ENCODE results near the gene FBXW7.
"Not testable (repeated sequence)": the region's sequence is repeated elsewhere in the genome, so short reads cannot be mapped to it uniquely, and the experiment has no call there.

FBXW7 gene, protein sequence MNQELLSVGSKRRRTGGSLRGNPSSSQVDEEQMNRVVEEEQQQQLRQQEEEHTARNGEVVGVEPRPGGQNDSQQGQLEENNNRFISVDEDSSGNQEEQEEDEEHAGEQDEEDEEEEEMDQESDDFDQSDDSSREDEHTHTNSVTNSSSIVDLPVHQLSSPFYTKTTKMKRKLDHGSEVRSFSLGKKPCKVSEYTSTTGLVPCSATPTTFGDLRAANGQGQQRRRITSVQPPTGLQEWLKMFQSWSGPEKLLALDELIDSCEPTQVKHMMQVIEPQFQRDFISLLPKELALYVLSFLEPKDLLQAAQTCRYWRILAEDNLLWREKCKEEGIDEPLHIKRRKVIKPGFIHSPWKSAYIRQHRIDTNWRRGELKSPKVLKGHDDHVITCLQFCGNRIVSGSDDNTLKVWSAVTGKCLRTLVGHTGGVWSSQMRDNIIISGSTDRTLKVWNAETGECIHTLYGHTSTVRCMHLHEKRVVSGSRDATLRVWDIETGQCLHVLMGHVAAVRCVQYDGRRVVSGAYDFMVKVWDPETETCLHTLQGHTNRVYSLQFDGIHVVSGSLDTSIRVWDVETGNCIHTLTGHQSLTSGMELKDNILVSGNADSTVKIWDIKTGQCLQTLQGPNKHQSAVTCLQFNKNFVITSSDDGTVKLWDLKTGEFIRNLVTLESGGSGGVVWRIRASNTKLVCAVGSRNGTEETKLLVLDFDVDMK

DNA sequence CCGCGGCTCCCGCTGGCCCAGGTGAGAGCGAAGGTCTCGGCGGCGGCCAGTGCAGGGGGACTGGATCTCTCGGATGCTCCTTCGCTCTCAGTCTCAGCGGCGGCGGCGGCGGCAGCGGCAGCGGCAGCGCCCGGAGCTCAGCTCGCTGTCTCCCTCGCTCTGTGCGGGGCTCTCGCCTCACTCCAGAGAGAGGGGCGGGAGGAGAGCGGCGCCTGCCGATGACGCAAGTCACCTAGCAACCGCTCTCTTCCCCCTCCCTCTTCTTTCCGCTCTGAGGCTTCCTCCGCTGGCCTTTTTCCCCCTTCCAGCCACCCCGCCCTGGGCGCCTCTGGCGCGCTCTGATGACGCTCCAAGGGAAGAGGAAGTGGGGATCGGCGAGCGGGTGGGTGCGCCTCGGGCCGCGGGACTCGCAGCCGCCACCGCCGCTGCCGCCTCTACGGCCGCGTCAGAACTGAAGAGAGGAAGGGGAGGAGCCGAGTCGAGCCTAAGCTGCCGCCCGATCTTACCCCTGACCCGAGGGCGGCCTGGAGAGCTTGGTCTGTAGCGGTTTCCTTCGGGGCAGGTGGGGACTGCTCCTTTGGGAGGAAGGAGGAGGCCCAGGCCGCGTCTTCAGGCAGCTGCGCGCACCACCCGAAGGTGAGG is at the start of gene FBXW7:
Gene FBXW7 (minus strand): TSS at position 190 of the 642 bp plus-strand sequence. CDS start 124,289 bp downstream, outside the sequence.
- peak; percentile 100 for DNase-seq (ENCODE audit: low read depth, low spot score)

DNA sequence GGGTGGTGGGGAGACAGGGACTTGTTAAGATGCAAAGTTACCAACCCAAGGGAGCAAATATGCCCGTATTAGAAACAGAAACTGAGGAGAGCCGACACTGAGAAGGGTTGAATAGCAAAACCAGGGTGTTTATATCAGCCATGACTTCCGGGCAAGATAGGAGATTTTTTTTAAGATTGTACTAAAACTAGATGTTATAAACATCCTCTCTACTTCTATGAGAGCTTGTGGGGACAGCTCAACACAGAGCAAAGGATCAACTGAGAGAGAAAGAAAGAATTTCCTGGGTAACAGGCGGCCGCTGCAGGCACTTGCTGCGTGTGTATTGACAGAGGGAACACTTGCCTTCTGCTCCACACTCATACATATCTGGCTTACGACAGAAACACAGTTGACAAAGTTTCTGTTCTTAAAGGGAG is 49.1 kb upstream of the FBXW7 start:
- DNase-seq (ENCODE audit: low read depth, low spot score) = no peak

DNA sequence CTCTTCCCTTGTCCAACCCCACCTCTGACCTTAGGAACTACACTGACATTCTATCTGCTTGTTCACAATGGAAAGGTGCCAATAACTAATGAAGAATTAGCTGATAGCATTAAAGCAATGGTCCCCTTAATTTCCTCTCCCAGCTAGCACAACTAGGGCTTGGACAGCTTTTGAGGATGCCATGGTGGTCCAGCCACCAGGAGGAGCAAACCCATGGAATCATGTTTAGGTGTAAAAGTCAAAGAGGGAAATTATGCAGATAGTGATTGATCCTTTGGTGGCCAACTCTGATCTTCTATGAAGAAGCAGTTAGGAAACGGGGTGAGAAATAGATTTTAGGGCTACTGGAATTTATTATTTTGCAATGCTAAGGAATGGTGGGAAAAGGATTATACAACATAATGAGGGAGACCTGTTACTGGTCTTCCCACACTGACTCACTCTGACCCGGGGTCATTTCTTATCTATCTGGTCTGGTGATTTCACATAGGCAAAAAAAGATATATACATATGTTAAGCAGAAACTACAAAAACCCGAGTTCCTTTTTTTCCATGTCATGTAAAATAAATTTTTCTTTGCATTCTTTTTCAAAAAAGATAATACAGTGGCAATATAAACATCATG is 45.8 kb upstream of the FBXW7 start:
- DNase-seq (ENCODE audit: low read depth, low spot score) = no peak

DNA sequence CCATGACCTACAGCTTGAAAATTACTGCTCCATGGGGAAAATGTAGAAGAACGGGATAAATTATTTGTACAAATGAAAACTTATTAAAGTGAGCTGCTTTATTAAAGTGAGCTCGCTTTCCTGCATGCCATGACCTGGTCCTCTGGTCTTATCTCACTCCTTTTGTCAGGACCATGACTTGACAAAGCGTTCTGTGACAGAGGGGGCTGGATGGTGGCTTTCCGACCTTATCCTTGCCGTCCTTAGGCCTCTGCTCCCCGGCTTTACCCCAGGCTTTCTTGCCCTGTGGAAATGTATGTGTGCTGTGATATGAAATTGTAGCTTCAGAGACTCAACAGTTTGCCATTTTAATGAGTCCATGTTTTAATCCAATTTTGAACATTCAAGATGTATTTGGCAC is 44.0 kb upstream of the FBXW7 start:
- DNase-seq (ENCODE audit: low read depth, low spot score) = no peak

DNA sequence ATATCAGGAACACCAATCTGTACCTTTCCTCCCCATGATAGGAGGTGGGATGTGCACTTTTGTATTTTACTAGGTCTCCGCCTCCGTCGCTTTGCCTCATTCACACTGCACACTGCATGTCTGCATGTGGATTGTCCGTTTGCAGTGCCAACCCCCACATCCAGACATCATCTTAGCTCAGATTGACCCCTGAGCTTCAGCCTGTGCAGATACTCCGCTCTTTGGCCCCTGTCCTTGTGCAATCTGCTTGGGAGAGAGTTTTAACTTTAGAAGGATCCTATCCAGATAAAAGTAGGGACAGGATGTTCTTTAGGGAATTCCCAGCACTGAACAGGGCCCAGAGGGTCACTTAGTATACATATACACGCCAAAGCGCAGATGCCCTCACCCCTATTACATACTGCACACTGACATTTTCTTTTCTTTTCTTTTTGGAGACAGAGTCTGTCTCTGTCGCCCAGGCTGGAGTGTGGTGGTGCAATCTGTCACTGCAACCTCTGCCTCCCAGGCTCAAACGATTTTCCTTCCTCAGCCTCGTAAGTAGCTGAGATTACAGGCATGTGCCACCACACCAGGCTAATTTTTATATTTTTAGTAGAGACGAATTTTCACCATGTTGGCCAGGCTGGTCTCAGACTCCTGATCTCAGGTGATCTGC is 43.3 kb upstream of the FBXW7 start:
- no peak for DNase-seq (ENCODE audit: low read depth, low spot score)

DNA sequence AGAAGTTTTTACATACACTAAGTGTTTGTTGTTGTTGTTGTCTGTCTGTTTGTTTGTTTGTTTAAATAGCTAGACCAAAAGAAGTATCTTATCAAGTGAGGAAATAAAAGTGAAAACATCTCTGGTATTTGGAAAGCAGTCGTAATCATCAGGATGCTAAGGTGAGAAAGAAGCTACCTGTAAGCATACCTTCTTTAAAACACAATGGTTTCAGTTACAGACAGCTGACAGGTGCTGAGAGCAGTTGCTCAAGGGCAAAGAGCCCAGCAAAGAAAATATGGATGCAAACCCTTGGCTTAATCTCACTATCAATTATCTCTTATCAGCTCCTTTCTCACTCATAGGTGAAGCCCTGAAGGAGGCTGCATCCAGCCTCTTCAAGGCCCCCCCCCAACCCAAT is 42.8 kb upstream of the FBXW7 start:
- no peak for DNase-seq (ENCODE audit: low read depth, low spot score)

DNA sequence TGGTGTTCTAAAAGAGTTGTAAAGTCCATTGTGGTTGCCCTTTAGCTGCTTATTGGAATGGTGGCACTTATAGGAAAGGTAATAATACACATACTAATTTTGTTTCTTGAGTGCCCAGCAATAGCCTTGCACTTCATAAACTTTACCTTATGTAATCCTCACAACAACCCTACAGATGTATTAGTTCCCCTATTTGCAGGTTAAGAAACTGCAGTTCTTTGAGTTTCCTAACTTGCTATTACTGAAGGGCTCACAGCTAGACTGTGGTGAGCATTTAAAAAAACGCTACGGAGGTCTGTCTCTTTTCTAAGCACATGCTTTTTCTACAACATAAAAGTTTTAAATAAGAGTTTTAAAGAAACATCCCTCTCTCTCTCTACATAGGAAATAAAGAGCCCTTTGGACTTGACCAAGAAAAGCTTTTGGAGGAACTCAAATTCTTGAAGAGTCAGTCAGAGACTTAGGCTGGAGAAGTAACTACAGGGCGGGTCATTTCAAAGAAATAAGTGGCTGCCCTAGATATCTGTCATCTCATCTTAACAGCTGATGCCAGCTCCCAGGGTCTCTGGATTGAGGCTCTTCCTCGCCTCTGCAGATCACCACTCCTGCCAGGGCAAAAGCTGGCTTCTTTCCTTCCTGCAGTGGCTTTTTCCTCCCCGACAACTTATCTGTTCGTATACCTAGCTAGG is 42.0 kb upstream of the FBXW7 start:
- DNase-seq (ENCODE audit: low read depth, low spot score) = no peak

DNA sequence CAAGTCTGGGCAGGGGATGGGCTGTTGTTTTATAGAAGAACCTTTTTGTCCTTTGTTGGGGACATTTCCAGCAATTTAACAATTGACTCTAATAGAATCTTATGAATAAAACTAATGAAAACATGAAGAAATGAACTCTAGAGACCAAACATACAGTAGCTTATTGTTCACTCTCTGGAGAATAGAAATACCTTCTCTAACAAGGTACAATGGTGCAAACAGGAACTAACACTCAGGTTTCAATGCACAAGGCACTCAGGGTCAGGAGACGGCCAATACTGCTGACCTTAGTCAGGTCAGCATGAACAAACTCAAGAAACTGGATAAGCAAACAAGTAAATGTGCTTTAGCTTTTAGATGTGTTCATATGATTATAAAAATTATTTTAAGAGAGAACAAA is 39.6 kb upstream of the FBXW7 start:
- DNase-seq (ENCODE audit: low read depth, low spot score) = no peak

DNA sequence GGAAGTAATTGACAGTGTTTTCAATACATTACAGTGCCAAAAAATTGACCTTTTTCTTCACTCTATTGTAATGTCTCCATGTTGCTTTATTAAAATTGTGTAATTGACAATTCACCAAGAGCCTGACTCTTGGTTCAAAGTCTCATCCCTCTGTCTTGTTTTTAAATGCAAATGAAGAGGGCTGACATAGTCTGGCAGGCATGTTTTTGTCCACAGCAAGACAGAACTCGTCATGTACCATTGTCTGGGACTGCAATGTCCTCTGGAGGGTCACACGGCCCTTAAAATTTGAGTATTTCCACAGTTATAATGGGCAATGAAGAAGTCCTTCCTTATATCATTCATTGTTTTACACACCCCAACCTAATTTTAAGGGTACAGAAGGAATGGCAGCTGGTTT is 38.0 kb upstream of the FBXW7 start:
- no peak for DNase-seq (ENCODE audit: low read depth, low spot score)

DNA sequence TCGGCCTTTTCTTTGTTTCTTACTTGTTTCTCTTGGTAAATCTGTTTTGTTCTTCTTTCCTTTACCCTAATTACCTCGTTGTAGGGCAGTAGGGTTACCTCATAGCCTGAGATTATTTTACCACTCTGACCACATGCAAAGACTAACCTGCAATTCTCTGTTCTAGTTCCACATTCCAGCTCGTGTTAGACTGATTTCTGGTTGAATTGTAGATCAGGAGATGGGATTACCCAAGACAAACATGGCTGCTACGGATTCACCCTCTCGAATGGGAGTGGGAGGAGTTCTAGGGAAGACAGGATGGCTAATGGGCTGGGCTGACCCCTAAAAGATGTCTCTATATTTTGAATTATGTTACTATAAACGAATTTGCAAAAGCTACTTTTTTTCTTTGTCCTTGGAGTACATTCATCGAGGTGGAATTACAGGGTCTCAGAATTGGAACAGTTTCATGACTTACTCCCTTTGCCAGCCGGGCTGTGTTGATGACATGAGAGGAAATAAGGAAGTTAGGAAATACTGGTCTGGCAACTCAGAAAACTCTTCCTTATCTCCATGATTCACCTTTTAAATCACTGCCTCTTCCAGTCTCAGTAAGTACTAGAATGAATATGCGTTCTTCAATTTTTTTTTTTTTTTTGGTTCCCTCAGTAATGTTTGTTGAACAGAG is 36.7 kb upstream of the FBXW7 start:
- no peak for DNase-seq (ENCODE audit: low read depth, low spot score)

DNA sequence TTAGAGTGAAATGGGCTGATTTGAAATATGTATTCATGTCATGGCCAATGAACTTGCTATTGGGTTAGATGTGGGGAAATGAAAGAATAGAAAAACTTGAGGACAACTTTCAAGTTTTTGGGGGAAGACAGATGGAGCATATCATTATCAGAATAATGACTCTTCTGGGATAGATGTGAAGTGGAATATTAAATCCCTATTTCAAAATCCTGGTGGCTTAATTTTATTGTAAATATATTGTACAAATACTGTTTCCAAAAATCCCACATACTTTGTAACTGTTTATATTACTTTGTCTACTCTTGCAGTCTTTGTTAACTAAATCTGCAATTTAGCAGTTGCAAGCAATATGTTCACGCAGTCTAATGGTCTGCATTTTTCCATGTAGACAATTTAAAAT is 35.9 kb upstream of the FBXW7 start:
- no peak for DNase-seq (ENCODE audit: low read depth, low spot score)

DNA sequence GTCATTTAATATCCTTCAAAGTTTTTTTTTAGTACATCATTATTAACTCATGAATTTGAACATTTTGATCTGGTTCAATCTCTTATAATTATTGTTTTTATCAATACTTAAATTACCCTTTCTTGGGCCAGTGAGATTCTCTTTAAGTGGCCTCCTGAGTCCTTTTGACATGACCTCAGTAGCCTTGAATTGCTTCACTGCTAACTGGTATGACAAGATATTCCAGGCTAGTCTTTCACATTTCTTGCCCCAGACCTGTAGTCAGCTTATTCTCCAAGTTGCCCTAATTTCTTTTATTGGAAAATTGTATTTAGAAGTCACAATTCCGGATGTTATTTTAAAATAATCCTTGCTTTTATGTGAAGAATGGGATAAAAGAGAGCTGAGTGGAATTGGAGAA is 35.4 kb upstream of the FBXW7 start:
- DNase-seq (ENCODE audit: low read depth, low spot score) = no peak

DNA sequence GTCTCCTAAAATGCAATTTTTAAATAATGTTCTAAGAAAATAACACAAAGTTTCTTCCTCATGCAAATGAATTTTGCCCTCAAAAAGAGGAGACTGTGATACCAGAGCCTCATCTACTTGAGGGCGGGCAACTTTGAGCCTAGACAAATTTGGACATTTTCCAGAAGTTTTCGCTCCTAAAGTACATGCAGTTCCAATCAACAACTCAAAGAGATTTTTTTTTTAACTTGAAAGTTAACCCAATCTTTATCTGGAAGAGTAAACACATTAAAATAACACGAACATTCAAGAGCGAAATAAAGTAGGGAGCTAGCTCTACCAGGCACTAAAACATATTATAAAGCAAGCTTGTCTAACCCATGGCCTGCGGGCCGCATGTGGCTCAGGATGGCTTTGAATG is 29.4 kb upstream of the FBXW7 start:
- DNase-seq (ENCODE audit: low read depth, low spot score) = no peak

DNA sequence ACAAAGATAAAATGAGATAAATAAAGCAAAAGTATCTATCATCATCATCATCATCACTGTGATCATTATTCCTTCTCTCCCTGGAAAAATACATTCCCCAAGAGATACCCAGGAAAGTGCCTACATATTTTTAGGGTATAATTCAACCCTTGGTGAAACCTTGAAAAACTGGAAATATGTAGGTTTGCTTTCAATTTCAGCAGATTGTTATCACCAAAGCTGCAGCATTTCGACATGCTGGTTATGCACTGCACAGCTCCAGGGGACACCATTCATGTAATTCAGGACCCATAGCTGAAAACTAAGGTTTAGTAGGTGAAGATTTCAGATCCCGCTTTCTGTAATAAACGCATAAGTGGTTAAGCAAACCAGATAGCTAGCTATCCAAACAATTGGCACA is 28.4 kb upstream of the FBXW7 start:
- no peak for DNase-seq (ENCODE audit: low read depth, low spot score)

DNA sequence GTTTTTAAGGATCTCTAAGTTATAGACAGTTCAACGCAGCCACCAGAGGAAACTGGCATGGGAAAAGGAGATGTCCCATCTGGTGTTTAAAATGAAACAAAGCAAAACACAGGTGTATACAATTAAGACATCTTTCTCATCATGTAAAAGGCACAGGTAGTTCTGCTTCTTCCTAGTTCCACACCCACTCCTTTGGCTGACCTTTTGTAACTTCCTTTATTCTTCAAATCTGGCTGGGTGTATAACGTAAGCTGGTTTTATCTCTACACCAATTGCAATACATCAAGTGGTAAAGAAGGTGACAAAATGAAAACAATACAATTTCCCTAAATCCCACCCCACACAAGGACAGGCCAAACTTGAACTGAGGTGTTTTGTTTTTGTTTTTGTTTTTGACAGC is 27.3 kb upstream of the FBXW7 start:
- no peak for DNase-seq (ENCODE audit: low read depth, low spot score)

DNA sequence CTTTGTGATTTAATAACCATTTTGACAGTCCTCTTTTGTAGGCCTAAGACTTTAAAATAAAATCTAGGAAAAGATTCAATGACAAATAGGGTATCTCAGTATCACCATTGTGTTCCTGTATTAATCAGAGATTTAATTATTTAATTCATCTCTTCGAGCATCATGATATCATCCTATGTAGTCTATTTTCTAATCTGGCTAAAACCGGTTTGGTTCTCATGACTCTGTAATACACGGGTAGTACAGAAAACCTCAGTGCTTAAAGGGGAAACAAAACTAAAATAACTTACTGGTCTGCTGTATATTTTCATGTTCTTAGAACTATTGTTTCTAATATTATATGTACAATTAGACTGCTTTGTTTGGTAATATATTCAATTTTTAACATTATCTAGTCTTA is 23.7 kb upstream of the FBXW7 start:
- DNase-seq (ENCODE audit: low read depth, low spot score) = no peak

DNA sequence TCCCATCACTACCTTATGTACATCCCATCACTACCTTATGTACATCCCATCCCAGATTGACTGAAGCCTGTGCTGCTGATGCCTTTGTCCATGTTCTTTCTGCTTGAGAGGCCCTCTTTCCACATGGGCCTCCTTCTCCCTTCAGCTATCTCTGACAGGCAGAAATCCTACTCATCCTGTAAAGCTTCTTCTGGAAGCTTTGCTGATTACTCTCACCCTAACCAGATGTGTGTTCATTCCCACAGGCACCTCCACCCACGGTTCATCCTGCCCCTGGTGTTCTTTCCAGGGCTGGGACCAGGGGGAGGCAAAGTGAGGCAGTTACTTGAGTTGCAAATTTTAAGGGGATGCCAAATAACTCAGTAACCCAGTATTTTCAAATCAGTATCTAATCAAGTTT is 22.5 kb upstream of the FBXW7 start:
- no peak for DNase-seq (ENCODE audit: low read depth, low spot score)

DNA sequence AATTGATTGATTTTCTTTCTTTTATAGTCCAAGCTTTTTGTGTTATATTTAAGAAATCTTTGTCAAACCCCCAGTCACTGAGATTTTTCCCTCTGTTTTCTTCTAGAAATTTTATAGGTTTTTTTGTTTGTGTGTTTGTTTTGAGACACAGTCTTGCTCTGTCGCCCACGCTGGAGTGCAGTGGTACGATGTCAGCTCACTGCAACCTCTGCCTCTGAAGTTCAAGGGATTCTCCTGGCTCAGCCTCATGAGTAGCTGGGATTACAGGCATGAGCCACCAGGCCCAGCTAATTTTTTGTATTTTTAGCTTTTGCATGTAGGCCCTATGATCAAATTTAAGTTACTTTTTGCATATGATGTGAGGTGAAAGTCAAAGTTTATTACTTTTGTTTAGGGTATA is 20.9 kb upstream of the FBXW7 start:
- no peak for DNase-seq (ENCODE audit: low read depth, low spot score)

DNA sequence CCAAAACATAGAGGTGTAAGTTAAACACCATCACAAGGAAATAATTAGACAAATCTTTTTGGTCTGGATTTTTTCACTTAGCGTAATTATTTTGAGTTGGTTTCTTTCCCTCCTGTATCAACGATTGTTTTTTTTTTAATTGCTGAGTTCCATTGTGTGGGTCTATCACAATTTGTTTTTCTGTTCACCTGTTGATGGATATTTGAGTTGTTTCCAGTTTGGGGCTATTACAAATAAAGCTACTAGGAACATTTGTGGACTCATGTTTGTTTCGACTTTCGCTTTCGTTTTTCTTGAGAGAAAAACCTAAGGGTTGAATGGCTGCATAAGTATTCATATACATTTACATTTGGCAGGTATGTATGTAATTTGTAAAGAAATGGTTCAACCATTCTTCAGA is 20.4 kb upstream of the FBXW7 start:
- no peak for DNase-seq (ENCODE audit: low read depth, low spot score)

DNA sequence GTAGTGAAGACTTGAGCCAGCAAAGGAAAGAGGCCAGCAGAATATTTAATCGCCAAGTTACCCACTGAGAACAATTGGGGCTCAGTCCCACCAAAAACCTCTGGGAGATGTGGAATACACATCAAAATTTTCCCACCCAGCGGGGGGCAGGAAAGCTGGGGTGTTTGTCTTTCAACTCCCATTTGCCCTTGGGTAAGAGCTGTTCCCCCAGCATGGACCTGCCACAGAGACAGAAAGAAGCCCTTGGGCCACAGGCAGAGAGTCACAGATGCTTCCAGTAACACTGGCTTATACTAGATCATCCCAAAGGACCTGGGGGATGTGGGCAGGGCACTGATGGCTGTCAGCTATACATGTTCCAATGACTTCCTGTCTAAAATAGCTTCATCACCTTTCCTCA is 18.9 kb upstream of the FBXW7 start:
- no peak for DNase-seq (ENCODE audit: low read depth, low spot score)

DNA sequence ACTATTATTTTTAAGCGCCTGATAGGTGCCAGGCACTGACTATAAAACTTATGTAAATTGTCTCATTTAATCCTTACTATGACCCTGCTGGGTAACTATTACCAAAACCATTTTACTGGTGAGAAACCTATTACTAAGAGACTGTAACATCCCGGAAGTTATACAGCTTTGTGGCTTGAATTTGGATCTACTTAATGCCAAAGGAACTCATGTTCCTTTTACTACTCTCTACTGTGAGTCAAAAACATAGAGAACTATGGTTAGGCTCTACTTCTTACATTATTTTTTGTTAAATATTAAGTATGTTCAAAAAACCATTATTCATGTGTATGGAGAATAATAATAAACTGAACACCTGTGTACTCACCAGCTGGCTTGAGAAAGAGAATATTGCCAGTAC is 14.8 kb upstream of the FBXW7 start:
- DNase-seq (ENCODE audit: low read depth, low spot score) = not testable (repeated sequence)

Measured in activated CD4-positive, CD25-positive, alpha-beta regulatory T cell treated with anti-CD3 and anti-CD28 coated beads, Interleukin-2, amount 50 U/mL, for 16 hours (primary cell).